Smooth muscle cell (in vitro differentiated cells): ENCODE results near the gene AUTS2. TPM values are rescaled to one million over a fixed set of nuclear protein-coding genes. Genes with fewer than 3 reads are reported as not detected.

Experiments used
- DNase-seq: peaks from one replicate; lab custom pipeline; 2025; ENCODE audit not compliant: unreplicated experiment; lab: John Stamatoyannopoulos, UW
- H2AFZ ChIP-seq: fragments of 200-600 bp; sonication (generic); 2 replicates; pipeline ENCODE4 v1.6.0; 2016; ENCODE audit warnings: antibody characterized with exemption, low read depth, mild to moderate bottlenecking
- H3F3A ChIP-seq: fragments of 200-600 bp; sonication (generic); 2 replicates; pipeline ENCODE4 v1.6.0; 2017; ENCODE audit warnings: antibody characterized with exemption, low read depth
- H3K27ac ChIP-seq: fragments of 200-600 bp; sonication (generic); 2 replicates; pipeline ENCODE4 v1.5.1; 2016; ENCODE audit warnings: low read depth, mild to moderate bottlenecking
- H3K27me3 ChIP-seq: fragments of 200-600 bp; sonication (generic); 2 replicates; pipeline ENCODE4 v1.6.1; 2016; ENCODE audit warnings: low read depth, mild to moderate bottlenecking
- H3K36me3 ChIP-seq: fragments of 200-600 bp; sonication (generic); 2 replicates; pipeline ENCODE4 v1.5.1; 2016; ENCODE audit warnings: low read depth
- H3K4me1 ChIP-seq: fragments of 200-600 bp; sonication (generic); 2 replicates; pipeline ENCODE4 v1.5.1; 2016; ENCODE audit warnings: low read depth
- H3K4me2 ChIP-seq: fragments of 200-600 bp; sonication (generic); 2 replicates; pipeline ENCODE4 v1.6.0; 2016; ENCODE audit warnings: mild to moderate bottlenecking
- H3K4me3 ChIP-seq: fragments of 200-600 bp; sonication (generic); 2 replicates; pipeline ENCODE4 v1.5.1; 2016; ENCODE audit warnings: mild to moderate bottlenecking
- H3K79me2 ChIP-seq: fragments of 200-600 bp; sonication (generic); 2 replicates; pipeline ENCODE4 v1.6.0; 2016; ENCODE audit warnings: low read depth, mild to moderate bottlenecking
- H3K9ac ChIP-seq: fragments of 200-600 bp; sonication (generic); 2 replicates; pipeline ENCODE4 v1.6.0; 2016; ENCODE audit warnings: low read depth
- H3K9me3 ChIP-seq: fragments of 200-600 bp; sonication (generic); replicated peaks from 2 replicates; pipeline ENCODE4 v1.5.1; 2016; ENCODE audit warnings: low read depth
- H4K20me1 ChIP-seq: fragments of 200-600 bp; sonication (generic); 2 replicates; pipeline ENCODE4 v1.6.0; 2016; ENCODE audit warnings: low read depth
- CTCF ChIP-seq: fragments of 200-600 bp; sonication (generic); IDR thresholded peaks from 2 replicates; pipeline ENCODE4 v1.5.1; 2017; ENCODE audit warnings: borderline replicate concordance, mild to moderate bottlenecking, antibody characterized with exemption; ENCODE audit not compliant: insufficient read depth, poor library complexity, severe bottlenecking
- WGBS: methylation state at CpG from one replicate; pipeline ENCODE4 v1.1.7; 2016; ENCODE audit warnings: low lambda C conversion rate; 5-methylcytosine and 5-hydroxymethylcytosine counted together
- polyA plus RNA-seq: library from polyadenylated mRNA; unstranded; fragments of >200 nt; fragmentation: Nextera tagmentation; extraction: Ambion mirVana; gene quantifications from 2 replicates; pipeline ENCODE4 v1.2.1, GENCODE V29; 2016
- total RNA-seq: library from RNA; depleted of rRNA; stranded (reverse); fragments of >200 nt; gene quantifications from 2 replicates; pipeline ENCODE4 v1.2.3, GENCODE V29; 2014

The AUTS2 gene
- total and polyA plus RNA-seq, 2 experiments from 2014 or later = 6.5 to 8.6 TPM

- no peak overlapping the region for H3K9ac ChIP-seq
- H2AFZ ChIP-seq = no peak overlapping the region
- H3K4me3 ChIP-seq = peak overlapping the region; percentile 4
- H3K4me2 ChIP-seq = peak overlapping the region; percentile 59
- H3K27ac ChIP-seq = no peak overlapping the region
- peaks cover 34% of the 10 kb centered on the region for H3K27me3 ChIP-seq
- DNase-seq = no peak
- WGBS = 56% methylated on average over 6 of the region's 6 CpGs
- H3F3A ChIP-seq = no peaks in the 10 kb centered on the region
- no peaks in the 10 kb centered on the region for H3K79me2 ChIP-seq
- H4K20me1 ChIP-seq = peaks cover 43% of the 10 kb centered on the region
- peaks cover 8% of the 10 kb centered on the region for H3K4me1 ChIP-seq
- no peaks in the 10 kb centered on the region for H3K36me3 ChIP-seq
- H3K9me3 ChIP-seq = no peaks in the 10 kb centered on the region
- no peak for TF ChIP-seq CTCF
These were observed 364.2 kb downstream of the AUTS2 start for GRCh38 chr7:69962186-69963065.

GRCh38 chr7:69963393-69963792, 365.1 kb downstream of the AUTS2 start:
- Histone ChIP-seq H3K4me3 (no peak overlapping the region), H3K9me3 (no peaks in the 10 kb centered on the region), H3K79me2 (no peaks in the 10 kb centered on the region), H3F3A (no peaks in the 10 kb centered on the region), H3K27me3 (peaks cover 42% of the 10 kb centered on the region), H3K36me3 (no peaks in the 10 kb centered on the region), H3K4me1 (peaks cover 8% of the 10 kb centered on the region), H4K20me1 (peaks cover 39% of the 10 kb centered on the region), H3K4me2 (no peak overlapping the region), H2AFZ (no peak overlapping the region), H3K9ac (no peak overlapping the region), H3K27ac (no peak overlapping the region)
- WGBS = 72% methylated on average over 2 of the region's 2 CpGs
- no peak for TF ChIP-seq CTCF
- DNase-seq = no peak

- Histone ChIP-seq H3K27me3 (peaks cover 54% of the 10 kb centered on the region), H3K4me1 (peaks cover 8% of the 10 kb centered on the region), H3F3A (no peaks in the 10 kb centered on the region), H3K79me2 (no peaks in the 10 kb centered on the region), H3K9me3 (no peaks in the 10 kb centered on the region), H2AFZ (no peak overlapping the region), H3K4me3 (no peak overlapping the region), H3K27ac (no peak overlapping the region), H3K4me2 (no peak overlapping the region), H4K20me1 (peaks cover 30% of the 10 kb centered on the region), H3K9ac (no peak overlapping the region), H3K36me3 (no peaks in the 10 kb centered on the region)
- no peak for DNase-seq
- WGBS = 63% methylated on average over 8 of the region's 8 CpGs
- TF ChIP-seq CTCF = no peak
These were observed 368.7 kb downstream of the AUTS2 start for GRCh38 chr7:69966766-69967591.
